Skin epidermis (tissue), 12 donors: ENCODE data around the gene IL17F.
A peak's percentile ranks its signal among the peaks of the same experiment; 100 is the strongest.

ENCODE experiments used
- H3K27ac ChIP-seq, 21 experiments: fragments of 200-600 bp; sonication (generic) in 11 of 21; one replicate each; pipeline ENCODE4 v1.5.0; 2020; ENCODE audit warnings: mild to moderate bottlenecking in 3 of 21, inconsistent platforms in 2 of 21, moderate library complexity in 2 of 21
- H3K4me3 ChIP-seq, 7 experiments: fragments of 200-600 bp; sonication (generic) in 2 of 7; one replicate each; pipeline ENCODE4 v1.5.0; 2020; ENCODE audit warnings: inconsistent platforms in 2 of 7, mild to moderate bottlenecking in 2 of 7, moderate library complexity in 1 of 7

Gene IL17F

DNA sequence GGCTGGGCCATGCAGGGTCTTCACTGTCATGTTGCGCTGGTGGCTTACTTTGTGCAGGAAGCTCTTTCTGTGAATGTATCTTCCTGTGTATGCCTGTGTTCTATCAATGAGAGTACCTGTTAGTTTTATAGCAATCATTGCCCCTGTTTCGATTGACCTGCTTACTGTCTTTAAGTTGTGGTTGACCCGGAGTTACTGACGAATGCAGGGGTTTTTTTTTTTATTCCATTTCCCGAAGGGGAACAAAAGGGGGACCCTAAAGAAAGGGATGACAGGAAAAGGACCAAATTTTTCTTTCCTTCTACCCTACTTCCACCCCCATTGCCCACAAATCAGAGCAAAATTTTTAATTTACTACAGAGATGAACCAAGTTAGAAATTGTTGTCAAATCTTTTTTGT is at the start of gene IL17F:
Gene IL17F (minus strand): TSS at position 101 of the 400 bp plus-strand sequence. CDS start 71 bp downstream, at position 30.
- Histone ChIP-seq H3K4me3 (no peak within 1 kb of the TSS), H3K27ac (no peak within 1 kb of the TSS)

DNA sequence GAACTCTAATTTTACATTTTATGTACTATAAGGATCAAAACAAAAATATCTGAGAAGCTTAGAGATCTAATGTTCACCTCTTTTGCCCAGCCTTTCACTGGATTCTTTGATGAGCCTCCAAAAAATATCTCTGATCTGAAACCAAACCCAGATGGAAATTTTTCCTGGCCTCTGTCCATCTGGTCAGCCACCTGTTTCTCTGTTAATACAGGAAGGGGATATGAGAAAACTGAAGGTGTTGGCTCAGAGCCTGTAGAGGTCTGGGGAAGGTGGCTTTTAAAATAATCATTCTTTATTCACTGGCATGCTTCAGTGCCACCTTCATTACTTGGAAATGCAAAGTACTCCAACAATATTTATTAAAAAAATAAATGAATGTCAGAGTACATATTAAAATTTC is 48.8 kb upstream of the IL17F start:
- no peak overlapping the region for H3K27ac ChIP-seq

DNA sequence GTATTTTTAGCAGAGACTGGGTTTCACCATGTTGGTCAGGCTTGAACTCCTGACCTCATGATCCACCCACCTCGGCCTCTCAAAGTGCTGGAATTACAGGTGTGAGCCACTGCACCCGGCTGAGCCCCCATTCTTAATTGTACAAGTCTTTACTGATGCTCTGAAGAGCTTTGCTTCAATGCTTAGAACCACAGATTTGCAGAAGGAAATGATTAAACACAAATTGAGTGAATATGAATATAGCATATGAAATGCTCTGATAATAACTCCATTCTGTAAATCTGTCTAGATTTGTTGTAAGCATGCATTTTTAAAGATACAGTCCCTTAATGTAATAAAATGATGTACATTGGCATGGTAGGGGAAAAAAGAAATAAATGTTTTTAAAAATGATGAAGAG is 44.5 kb upstream of the IL17F start:
- Histone ChIP-seq H3K4me3 (no peak overlapping the region), H3K27ac (no peak overlapping the region)

More for the DNA sequence above, 48.8 kb upstream of the IL17F start:
- no peak overlapping the region for H3K4me3 ChIP-seq

DNA sequence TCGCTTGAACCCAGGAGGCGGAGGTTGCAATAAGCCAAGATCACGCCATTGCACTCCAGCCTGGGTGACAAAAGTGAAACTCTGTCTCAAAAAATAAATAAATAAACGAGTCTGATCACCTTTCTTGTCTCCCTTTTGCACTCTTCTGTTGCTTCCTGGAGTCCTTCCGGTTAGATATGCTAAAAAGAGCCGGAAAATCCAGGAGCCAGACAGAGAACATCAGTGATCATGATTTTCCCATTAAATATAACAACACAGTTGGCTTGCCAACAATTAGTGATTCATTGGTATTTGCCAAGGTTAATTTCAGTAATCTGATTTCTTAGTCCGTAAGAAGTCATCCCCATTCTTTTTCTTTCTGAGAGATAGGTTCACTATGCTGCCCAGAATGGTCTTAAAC is 43.9 kb upstream of the IL17F start:
- H3K27ac ChIP-seq = no peak overlapping the region
- H3K4me3 ChIP-seq = no peak overlapping the region

DNA sequence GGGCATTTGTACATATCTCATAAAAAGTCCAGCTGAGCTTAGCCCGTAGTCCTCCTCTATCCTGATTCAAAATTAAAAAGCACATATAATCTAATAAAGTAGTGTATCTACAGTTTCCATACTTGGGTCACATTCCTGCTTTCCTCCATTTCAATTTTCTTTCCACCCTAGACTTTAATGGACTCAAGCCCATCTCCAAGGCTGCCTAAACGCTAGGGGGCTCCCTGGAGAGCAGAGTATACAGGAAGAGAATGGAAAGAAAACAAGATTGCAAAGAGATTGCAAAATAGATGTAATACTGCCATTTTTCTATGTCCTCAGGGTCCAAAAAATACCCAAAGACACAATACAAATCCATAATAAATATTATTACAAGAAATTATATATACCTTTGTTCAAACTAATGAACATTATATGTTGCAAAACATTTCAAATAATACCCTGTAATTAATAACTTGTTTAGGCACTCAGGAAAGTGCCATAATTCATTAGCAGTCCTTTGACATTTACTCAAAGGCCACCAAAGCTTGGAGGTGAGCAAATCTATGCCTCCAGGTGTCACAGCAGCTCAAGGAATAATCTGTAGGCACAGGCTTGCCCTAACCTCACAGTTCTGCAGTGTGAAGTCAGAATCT is 42.6 kb upstream of the IL17F start:
- peak overlapping the region in 2 of 21 experiments; percentile 25 to 88 for H3K27ac ChIP-seq
- H3K4me3 ChIP-seq = no peak overlapping the region

DNA sequence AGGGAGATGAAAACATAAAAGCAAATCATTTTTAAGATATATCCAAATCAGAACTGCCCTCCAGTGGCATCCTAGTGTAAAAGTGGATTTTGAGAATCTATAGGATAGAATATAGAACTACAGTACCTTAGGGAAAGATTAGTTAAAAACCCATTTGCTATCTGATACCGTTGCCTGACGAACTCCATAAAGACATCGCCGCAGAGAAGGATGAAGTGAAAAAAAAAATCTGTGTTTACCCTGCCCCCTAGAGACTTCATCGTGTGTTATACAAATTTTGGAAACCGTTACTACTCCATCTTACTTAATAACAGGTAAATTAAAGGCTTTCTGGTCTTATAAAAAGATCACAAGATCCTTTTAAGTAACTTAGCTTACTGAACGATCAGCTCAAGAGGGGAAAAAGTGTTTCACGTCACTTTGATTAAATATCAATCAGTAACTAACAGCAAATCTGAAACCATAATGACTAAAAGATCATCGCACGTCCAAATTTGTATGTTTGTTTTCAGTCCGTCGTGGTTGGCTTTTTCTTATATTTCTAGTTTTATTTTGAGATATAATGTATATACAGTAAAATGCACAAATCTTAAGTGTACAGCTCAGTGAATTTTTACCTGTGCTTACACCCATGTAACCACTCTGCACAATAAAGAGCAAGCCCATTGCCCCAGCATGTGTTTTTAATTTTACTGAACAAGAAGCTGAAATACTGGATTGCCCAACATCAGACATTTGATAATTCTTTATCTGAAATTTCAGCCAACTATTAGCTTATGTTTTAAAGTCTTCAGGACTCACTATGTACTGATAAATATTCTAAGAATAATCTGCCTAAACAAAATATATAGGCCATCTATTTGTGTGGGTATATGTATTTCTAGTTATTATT is 41.1 kb upstream of the IL17F start:
- H3K27ac ChIP-seq = peak overlapping the region in 13 of 21 experiments; percentile 8 to 88 (median 71)

DNA sequence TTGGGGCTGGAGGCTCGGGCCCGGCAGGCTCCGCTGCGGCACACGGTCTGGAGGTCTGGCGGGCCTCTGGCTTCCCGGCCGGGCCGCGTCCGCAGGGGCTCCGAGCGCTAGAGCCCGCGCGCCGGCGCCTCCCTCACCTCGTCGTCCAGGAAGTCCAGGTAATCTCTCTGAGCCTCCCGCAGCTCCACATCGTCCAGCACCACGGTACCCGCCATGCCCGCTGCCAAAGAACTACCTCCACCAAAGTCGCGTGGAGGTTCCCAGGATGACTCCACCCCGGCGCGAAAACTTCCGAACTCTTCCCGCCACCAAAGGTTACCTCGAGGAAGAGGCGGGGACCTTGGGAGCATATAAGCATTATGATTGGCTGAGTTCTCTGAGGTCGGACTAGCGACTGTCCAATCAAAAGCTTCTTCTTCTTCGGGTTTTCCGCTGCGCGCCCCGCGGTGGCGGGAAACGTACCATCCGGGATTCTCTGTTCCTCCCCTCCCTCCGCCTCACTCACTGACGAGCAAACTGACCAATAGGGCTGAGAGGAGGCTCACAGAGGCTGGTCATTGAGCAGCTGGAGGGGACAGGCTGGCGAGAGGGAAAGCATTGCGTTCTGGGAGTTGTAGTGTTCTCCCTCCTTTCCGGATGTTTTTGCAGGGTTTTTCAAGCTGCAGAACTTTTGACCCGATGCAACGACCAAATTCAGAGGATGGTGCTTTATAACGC is 40.3 kb upstream of the IL17F start, which contains the start of gene MCM3:
Gene MCM3 (minus strand): TSS at position 283 of the 717 bp plus-strand sequence. CDS start 68 bp downstream, at position 215.
- Histone ChIP-seq H3K4me3 (peak within 1 kb of the TSS; percentile 66 to 96 (median 82)), H3K27ac (peak within 1 kb of the TSS; percentile 43 to 88 (median 73))

More for the DNA sequence above, 41.1 kb upstream of the IL17F start:
- H3K4me3 ChIP-seq = peak overlapping the region; percentile 66 to 96 (median 82)

DNA sequence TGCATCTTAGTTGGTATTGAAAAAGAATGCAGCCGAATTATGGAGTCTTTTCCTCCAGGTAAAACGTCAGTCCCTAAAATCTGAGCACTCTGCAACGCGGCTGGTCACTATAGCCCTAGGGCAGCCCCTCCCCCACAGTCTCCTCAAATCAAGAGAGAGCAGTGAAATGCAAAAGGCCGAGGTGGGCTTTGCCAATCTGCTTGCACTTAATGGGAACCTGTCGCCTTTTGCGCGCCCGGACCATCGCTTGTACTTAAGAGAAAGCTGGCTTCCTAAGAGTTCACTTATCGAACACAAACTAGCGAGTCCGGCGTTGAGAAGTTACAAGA is 39.8 kb upstream of the IL17F start:
- peak overlapping the region; percentile 66 to 96 (median 82) for H3K4me3 ChIP-seq
- H3K27ac ChIP-seq = peak overlapping the region; percentile 43 to 88 (median 73)

DNA sequence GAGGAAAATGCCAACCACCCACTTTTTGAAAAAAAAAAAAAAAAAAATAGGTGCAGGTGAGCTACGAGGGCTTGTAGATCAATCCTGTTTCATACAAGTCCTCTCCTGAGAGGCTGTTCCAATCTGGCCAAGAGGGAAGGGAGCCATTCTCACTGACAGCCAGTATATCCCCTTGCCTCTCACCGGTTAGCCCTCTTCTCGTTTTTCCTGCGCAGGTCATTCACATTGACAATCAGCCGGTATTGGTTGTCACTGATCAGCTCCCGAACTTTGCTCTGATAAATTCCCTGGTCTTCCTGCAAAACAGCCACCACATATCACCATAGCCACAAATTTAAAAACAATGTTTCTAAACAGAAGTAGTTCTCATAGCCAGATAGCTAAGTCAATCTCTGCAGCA is 38.8 kb upstream of the IL17F start:
- no peak overlapping the region for H3K27ac ChIP-seq
- peak overlapping the region in 3 of 7 experiments; percentile 82 to 96 (median 92) for H3K4me3 ChIP-seq

DNA sequence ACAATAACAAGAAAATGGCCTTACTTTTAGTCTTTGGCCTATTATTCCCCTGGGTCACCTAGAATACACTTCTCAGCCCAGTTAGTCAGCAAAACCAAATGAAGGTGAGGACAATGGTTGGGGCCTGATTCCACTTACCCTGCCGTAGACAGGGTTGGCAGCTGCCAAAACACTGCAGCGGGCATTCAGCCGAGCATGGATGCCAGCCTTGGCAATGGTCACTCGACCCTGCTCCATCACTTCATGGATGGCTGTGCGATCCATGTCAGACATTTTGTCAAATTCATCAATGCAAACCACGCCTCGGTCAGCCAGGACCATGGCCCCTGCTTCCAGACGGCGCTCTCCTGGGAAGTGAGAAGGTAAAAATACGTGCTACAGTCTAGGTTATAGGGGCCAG is 31.8 kb upstream of the IL17F start:
- Histone ChIP-seq H3K27ac (no peak overlapping the region), H3K4me3 (no peak overlapping the region)

DNA sequence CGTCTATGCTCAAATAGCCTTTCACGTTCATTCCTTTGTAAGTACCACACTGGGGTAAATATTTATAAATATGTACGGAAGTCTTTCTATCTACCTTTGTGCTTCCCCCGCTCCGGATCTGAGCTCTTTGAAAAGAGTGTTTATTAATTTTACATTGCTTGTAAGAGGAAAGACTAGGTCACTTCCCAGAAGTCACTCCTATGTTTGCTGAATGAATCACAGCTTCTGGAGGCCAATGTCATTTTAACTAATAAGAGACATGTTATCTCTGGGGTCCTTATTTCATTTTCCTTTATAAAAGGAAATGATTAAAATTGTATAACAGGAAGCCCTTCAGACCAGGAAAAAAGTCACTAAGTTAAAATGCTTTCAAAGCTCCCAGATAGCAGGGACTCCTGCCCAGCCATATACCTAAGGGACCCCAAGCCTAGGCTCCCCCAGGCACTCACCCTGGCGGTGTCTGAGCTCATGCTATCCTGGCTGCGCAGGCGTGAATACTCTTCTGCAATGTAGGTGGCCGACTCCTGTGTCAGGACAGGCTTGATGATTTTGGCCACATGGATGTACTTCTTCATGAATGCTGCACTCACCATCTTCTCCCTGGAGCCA is 27.7 kb upstream of the IL17F start:
- Histone ChIP-seq H3K27ac (peak overlapping the region in 2 of 21 experiments; percentile 3 to 16), H3K4me3 (no peak overlapping the region)

DNA sequence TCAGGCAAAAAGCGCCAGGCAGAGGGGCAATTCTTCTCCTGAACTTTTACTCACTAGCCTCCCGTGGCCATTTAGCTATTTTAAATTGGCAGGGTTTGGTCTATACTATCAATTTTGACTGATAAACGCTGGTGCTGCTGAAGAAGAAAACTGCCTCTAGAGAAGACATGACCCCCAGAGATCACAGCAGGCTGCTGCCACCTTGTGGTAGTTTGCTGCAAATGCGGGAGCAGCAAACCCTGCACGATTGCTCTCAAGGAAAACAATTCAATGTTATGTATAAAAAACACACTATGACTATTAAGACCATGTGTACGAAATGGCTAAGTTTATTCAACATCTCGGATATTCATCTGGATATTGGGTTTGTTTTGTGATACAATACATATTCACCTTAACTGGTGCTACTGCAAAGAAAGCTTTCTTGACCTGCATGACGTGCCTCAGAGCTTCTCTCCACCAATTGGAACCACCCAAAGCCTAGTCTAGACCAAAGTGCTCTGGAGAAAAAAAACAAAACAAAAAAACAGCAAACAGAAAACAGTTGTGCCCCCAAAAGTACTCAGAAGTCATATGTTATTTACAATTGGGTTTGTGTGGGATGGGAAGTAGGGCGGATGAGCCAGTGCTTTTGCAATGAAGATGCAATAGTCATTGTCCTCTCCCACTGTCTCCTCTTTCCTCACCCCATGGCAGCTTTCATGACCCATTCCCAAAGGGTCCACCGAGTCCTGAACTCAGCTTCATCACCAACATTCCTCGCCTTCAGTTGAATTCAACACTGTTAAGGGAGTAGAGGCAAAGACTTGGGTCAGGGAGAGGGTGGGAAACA is 19.6 kb upstream of the IL17F start:
- no peak overlapping the region for H3K4me3 ChIP-seq
- H3K27ac ChIP-seq = no peak overlapping the region

DNA sequence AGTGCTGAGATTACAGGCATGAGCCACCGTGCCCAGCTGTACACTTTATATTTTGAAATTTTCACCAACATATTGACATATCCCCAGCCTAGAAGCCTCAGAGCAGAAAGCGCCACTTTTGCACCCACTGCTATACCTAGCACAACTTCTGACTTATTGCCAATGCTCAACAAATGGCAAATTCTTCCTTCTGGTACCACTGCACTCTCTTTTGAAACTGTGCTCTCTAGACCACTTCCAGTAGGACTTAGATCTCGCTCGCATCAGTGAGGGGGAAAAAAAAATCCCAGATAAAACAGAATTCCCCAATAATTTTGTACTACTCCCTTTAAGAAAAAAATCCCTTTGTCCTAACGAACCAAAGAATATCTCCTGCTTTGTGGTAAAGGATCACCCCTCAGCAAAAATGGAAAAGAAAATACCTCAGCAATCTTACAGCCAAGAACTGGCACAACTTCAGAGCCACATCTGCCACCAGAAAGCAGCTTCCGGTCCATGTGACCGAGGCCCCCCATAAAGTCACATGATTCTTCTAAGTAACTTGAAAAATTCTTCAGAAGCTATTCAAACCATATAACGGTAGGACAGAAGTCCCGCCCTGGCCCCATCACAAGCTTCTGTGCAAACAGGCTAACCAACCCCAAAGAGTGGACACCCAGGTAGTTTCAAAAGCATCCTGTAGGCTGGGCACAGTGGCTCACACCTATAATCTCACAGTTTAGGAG is 18.5 kb upstream of the IL17F start:
- Histone ChIP-seq H3K4me3 (no peak overlapping the region), H3K27ac (no peak overlapping the region)

DNA sequence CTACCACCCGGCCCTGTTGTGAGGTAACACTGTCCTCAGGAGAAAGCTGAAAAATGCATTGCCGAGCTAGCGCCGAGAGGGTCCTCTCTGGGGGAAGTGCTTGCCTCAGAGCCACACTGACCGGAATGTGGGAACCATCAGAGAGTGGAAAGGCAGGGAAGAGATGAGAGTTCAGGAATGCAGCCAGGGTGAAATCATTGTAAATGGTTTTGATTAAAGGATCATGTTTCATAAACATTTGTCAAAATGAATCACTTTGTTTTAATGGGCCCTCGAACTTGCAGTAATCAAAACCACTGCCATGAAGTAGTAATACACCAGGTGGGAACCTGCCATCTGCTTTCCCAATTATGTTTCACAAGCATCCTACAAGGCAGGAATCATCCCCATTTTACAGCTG is 16.9 kb upstream of the IL17F start:
- H3K4me3 ChIP-seq = no peak overlapping the region
- H3K27ac ChIP-seq = no peak overlapping the region

DNA sequence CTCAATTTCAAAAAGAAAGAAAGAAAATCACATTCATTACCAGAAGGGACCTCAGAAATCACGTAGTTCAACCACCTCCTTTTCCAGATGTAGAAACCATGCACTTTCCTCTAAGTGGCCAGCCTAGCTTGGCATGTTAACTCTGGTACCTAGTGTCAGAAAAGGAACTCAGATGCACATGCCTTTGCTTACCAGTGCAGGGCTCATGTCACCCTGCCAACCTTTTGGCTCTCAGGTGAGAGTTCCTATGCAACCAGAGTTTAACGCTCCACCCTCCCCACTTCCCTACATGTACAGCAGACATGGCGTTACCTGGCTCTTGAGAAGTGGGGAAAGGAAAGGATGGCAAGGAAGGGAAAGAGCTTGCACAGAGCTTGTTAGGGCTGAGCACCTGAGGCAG is 16.3 kb upstream of the IL17F start:
- Histone ChIP-seq H3K27ac (no peak overlapping the region), H3K4me3 (no peak overlapping the region)

DNA sequence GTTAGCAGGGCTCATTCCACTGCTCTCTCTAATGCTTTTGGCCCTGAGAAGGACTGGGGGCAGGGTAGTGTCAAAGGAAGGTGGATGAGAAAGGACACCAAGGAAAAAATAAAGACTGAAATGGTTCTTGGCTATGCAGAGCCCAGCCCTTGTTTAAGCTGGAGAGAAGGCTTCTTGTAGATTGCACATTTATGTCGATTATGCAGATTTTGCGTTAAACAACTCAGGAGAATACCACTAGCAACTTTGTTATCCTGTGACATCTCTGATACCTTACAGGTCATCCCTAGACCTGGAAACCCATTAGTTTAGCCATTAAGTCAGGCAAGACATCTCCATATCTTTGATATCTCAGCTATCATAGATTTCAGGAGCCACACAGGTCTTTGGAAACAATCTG is 11.1 kb upstream of the IL17F start:
- no peak overlapping the region for H3K4me3 ChIP-seq
- no peak overlapping the region for H3K27ac ChIP-seq

DNA sequence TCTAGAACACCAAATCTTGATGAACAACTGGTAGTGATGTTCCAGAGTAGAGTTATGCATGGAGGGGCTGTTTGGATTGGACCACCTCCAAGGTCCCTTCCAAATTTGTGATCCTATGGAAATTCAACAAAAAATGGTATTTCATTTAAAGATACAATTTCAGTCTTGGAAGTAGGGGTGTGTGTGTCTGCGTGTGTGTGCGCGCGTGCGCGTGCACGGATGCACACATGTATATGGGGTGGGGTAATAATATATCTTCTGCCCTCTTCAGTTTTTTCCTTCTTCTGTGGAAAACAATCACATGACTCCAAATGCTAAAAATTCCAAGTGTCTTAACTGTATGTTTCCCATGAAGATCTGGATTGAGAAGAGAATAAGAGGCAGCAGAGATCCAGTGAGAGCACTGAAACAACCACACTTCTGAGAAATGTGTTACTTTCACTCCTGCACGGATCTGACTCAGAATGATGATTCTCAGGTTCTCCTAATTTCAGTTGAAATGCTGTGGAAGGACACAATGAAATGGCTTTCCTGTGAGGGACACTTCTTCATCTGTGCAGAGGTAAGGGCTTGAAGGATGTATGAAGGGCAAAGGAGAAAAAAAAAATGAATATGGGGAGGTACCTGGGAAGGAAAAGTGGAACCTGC is 10.6 kb upstream of the IL17F start:
- no peak overlapping the region for H3K27ac ChIP-seq

DNA sequence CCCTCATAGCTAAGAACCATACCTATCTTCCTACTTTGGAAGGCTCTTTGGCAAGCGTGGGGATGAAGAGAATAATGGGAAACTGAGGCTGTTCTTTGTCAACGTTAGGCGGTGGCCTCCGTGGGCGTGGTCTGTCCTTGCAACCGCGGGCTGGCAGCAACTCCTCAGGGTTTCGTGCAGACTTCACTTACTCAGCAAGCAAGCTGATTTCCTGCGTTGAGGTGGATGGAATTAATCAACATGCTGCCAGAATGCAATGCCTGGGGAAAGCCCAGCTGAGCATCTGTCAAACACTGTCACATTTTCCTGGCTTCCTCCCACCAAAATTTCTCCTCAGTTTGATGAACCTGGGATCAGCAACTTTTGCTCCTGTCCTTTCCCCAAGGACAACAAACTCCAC is 9.2 kb upstream of the IL17F start:
- Histone ChIP-seq H3K27ac (no peak overlapping the region), H3K4me3 (no peak overlapping the region)

More for the DNA sequence above, 10.6 kb upstream of the IL17F start:
- no peak overlapping the region for H3K4me3 ChIP-seq
